PC-3 (cell line): ENCODE measurements around the gene ADAM19.

Experiments
- CTCF ChIP-seq: fragments of 300-600 bp; sonication (generic); conservative IDR thresholded peaks from 2 replicates; pipeline ENCODE4 v1.5.1; 2017; ENCODE audit warnings: antibody characterized with exemption, low read depth, mild to moderate bottlenecking, low read length
- EZH2 ChIP-seq: fragments of 300-600 bp; sonication (generic); IDR thresholded peaks from one replicate; pipeline ENCODE4 v1.6.1; 2017; ENCODE audit warnings: antibody characterized with exemption, mild to moderate bottlenecking, low read length; ENCODE audit not compliant: unreplicated experiment

GRCh38 chr5:157519579-157520253, 55.9 kb downstream of the ADAM19 start:
- TF ChIP-seq EZH2 (no peak), CTCF (no peak)
